ENCODE results near the gene PTGIS.

The PTGIS gene

DNA sequence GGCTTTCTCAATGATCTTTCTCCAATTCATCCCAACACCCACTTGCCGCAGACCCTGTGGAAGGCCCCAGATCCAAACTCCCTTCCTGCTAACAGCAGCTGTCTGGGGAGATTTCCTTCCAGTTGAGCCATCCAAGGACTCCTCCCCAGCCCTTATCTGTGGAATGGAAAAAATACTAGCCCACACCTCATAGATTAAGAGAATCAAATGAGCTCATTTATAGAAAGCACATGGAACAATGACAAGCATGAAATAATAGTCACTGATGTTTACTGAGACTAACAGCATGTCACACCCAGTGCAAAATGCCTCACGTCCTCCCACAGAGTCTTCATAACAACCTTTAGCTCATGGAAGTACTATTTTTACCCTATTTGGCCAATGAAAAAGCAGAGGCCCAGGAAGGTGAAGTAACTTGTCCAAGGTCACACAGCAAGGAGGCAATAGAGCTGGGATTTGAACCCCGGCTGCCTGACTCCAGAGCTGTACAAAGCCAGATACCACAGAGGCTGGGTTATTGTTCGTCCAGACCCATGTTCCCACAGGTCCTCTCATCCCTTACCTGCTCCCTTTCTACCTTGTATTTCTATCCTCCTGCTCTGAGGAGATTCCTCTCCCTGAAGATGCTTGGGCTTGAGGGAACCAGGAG is 23.4 kb upstream of the PTGIS start:
- TF ChIP-seq, protein P1, sequence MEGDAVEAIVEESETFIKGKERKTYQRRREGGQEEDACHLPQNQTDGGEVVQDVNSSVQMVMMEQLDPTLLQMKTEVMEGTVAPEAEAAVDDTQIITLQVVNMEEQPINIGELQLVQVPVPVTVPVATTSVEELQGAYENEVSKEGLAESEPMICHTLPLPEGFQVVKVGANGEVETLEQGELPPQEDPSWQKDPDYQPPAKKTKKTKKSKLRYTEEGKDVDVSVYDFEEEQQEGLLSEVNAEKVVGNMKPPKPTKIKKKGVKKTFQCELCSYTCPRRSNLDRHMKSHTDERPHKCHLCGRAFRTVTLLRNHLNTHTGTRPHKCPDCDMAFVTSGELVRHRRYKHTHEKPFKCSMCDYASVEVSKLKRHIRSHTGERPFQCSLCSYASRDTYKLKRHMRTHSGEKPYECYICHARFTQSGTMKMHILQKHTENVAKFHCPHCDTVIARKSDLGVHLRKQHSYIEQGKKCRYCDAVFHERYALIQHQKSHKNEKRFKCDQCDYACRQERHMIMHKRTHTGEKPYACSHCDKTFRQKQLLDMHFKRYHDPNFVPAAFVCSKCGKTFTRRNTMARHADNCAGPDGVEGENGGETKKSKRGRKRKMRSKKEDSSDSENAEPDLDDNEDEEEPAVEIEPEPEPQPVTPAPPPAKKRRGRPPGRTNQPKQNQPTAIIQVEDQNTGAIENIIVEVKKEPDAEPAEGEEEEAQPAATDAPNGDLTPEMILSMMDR (conservative IDR thresholded peaks at IDR 0.05; ENCODE audit: low read depth) = no peak
- ChIA-PET POLR2A (ENCODE audit: low non-redundant PET) (no interaction called here), CTCF (no interaction called here)
- H3K27ac ChIP-seq = no peak overlapping the region
- DNase-seq (ENCODE audit: low spot score) = no peak

DNA sequence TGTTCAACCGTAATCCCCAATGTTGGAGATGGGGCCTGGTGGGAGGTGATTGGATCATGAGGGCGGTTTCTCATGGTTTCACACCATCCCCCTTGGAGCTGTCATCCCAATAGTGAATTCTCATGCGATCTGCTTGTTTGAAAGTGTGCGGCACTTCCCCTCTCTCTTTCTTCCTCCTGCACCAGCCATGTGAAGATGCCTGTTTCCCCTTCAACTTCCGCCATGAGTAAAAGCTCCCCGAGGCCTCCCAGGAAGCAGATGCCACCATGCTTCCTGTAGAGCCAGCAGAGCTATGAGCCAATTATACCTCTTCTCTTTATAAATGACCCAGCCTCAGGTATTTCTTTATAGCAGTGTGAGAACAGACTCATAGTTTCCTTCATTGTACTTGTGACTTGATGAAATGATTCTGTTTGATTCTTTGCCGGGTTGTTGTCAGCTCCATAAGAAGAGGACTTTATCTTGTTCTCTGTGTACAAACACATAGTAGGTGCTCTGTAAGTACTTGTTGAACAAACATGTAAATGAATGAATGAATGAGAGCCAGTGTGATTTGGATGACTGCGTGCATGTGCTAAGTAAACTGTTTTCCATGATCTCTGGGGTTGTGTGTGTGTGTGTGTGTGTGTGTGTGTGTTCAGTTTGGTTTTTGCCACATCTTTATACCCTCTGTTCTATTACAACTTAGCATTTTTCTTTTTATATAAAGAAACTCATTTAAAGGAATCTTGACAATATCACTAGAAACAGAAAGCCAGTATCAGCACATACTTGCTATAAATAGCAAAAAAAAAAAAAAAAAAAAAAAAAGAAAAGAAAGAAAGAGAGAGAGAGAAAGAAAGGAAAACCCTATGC is 22.5 kb upstream of the PTGIS start:
- CTCF ChIA-PET = no interaction called here

DNA sequence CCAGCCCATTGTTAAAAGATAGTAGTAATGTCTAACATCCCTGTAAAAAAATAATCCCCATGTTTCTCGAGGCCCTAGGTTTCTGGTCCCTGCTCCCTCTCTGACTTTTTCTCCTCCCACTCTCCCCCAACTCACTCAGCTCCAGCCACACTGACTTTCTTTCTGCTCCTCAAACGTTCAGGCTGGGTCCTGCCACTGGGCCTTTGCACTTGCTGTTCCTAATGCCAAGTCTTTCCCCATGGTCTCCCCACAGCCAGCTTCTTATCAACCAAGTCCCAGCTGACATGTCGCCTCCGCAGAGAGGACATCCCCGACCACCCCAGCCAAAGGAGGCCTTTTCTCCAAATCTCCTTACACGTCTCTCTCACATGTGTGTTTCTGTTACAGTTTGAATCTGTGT is 21.8 kb upstream of the PTGIS start:
- ChIA-PET CTCF (no interaction called here), POLR2A (ENCODE audit: low non-redundant PET) (no interaction called here)
- no peak for DNase-seq (ENCODE audit: low spot score)
- TF ChIP-seq, protein P1 (conservative IDR thresholded peaks at IDR 0.05; ENCODE audit: low read depth) = no peak
- no peak overlapping the region for H3K27ac ChIP-seq

More for the DNA sequence above, 22.5 kb upstream of the PTGIS start:
- no peak for DNase-seq (ENCODE audit: low spot score)
- TF ChIP-seq, protein P1 (conservative IDR thresholded peaks at IDR 0.05; ENCODE audit: low read depth) = no peak
- POLR2A ChIA-PET (ENCODE audit: low non-redundant PET) = no interaction called here
- H3K27ac ChIP-seq = no peak overlapping the region

DNA sequence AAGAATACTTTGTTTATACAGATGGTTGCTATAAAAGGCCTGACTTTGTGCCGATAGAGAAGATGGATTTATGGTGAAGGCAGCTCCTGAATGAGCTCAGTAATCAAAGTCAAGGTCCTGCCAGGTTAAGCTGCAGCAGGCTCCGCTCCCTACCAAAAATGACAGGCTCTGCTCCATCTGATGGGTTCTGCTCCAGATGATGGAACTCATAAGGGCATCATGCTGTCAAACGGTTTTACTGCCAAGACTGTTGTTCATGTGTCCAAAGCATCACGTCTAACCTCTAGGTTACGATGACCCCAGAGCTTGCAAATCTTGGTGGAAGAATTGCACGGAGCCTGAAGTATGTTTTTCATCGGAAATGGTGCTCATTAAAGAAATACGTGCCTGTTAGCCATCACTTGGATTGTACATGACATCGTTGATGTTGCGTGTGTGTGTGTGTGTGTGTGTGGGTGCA is 19.2 kb upstream of the PTGIS start:
- ChIA-PET POLR2A (ENCODE audit: low non-redundant PET) (no interaction called here), CTCF (interaction anchor here (0.7 kb wide), 2 partner anchors 35 to 613 kb away, joined by 3 to 4 read pairs; no protein-coding TSS in a partner anchor)

DNA sequence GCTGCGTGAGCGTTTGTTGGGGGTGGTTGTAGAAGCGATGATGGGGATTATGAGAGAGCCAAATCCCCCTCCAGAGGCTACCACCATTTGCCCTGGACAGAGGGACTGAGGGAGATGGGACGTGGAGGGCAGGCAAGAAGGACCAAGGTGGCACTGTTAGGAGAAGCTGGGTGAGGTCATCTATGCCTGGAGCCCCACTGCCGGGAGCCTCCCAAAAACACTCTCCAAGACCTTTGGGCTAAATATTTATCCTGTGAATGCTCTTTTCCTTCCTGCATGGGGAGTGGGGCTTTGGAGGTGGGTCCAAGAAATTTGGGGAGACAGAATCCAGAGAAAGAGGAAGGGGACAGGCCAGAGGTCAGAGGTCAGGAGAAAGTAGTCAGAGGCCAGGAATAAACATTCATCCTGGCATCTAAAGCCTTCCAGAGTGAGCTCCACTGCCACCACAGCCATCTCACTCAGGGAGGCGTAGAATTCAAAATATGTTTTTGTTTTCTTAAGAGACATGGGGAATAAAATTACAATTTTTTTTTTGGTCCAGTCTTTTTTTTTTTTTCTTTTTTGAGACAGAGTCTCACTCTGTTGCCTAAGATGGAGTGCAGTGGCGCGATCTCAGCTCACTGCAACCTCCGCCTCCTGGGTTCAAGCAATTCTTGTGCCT is 17.8 kb upstream of the PTGIS start:
- CTCF ChIA-PET = interaction anchor here (0.5 to 0.7 kb wide), 3 partner anchors 149 to 288 kb away, joined by 4 to 14 read pairs (median 4); no protein-coding TSS in a partner anchor

More for the DNA sequence above, 19.2 kb upstream of the PTGIS start:
- no peak overlapping the region for H3K27ac ChIP-seq
- no peak for DNase-seq (ENCODE audit: low spot score)
- TF ChIP-seq, protein P1 (conservative IDR thresholded peaks at IDR 0.05; ENCODE audit: low read depth) = no peak

More for the DNA sequence above, 17.8 kb upstream of the PTGIS start:
- TF ChIP-seq, protein P1 (conservative IDR thresholded peaks at IDR 0.05; ENCODE audit: low read depth) = no peak
- POLR2A ChIA-PET (ENCODE audit: low non-redundant PET) = no interaction called here
- H3K27ac ChIP-seq = no peak overlapping the region
- DNase-seq (ENCODE audit: low spot score) = no peak
